Activated CD4-positive, alpha-beta memory T cell treated with anti-CD3 and anti-CD28 coated beads, Interleukin-2, amount 10 ng/mL, durations not matched to agents 7 days and 5 days (primary cell): ENCODE measurements around the gene AP2B1. TPM values are rescaled to one million over a fixed set of nuclear protein-coding genes. Genes with fewer than 3 reads are reported as not detected.

Experiments used
- CTCF ChIA-PET: fragments of 350-600 bp; sonication (Branson Sonifier 250); formaldehyde crosslinking; loops from one replicate; lab custom pipeline; 2021; ENCODE audit warnings: antibody characterized with exemption, inconsistent platforms; lab: Charles Lee
- POLR2A ChIA-PET: fragments of 350-600 bp; sonication (Branson Sonifier 250); formaldehyde crosslinking; loops from one replicate; lab custom pipeline; 2021; ENCODE audit warnings: antibody characterized with exemption; lab: Charles Lee
- DNase-seq: peaks from one replicate; pipeline ENCODE4 v3.0.0-alpha.2; 2020
- H3K27ac Mint-ChIP-seq: one replicate; pipeline ENCODE4 v1.8.0; 2021; ENCODE audit warnings: mild to moderate bottlenecking, mixed read lengths
- H3K27me3 Mint-ChIP-seq: one replicate; pipeline ENCODE4 v1.8.0; 2021; ENCODE audit warnings: mixed read lengths
- H3K36me3 Mint-ChIP-seq: one replicate; pipeline ENCODE4 v1.8.0; 2021; ENCODE audit warnings: low read depth, mixed read lengths
- H3K4me1 Mint-ChIP-seq: one replicate; pipeline ENCODE4 v1.8.0; 2021; ENCODE audit warnings: mixed read lengths
- H3K4me3 Mint-ChIP-seq: one replicate; pipeline ENCODE4 v1.8.0; 2021; ENCODE audit warnings: mild to moderate bottlenecking, mixed read lengths
- H3K9me3 Mint-ChIP-seq: one replicate; pipeline ENCODE4 v1.8.0; 2021; ENCODE audit warnings: mixed read lengths
- total RNA-seq, 2 experiments: library from RNA; stranded (reverse); gene quantifications; one replicate each; pipeline ENCODE4 v1.2.3, GENCODE V29; 2021

The AP2B1 gene
- total RNA-seq, 2 experiments from 2014 or later, result 196 to 203 TPM

DNA sequence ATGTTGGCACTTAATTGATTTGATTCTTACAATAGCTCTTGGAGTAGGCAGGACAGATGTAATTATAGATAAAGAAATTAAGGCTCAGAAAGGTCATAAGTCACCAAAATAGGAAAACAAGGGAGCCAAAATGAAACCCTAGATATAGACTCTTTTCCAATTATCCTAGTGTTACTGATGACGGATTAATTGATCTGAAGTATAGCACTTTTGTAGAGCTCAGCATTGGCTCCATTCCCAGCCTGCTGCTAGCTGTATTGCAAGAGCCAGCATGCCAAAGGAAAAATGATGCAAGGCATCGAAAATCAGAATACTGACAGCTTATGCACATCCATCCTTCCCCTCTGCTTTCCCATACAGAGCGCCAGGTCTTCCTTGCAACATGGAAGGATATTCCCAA is 122.8 kb downstream of the AP2B1 start:
- ChIA-PET CTCF (interaction anchor here (1.1 to 2.4 kb wide), 2 partner anchors 25 to 37 kb away, joined by 3 to 6 read pairs; no protein-coding TSS in a partner anchor), POLR2A (no interaction called here)
- no peaks in the 10 kb centered on the region for H3K9me3 Mint-ChIP-seq

GRCh38 chr17:35710950-35711349 is 123.8 kb downstream of the AP2B1 start:
- ChIA-PET POLR2A (no interaction called here), CTCF (interaction anchor here (2.4 kb wide), 1 partner anchor 36 kb away, joined by 6 read pairs; no protein-coding TSS in a partner anchor)
- H3K9me3 Mint-ChIP-seq, result no peaks in the 10 kb centered on the region
- peaks cover 14% of the 10 kb centered on the region for H3K4me1 Mint-ChIP-seq
- H3K36me3 Mint-ChIP-seq, result peaks cover 24% of the 10 kb centered on the region
- H3K4me3 Mint-ChIP-seq, result no peak overlapping the region
- no peak overlapping the region for H3K27ac Mint-ChIP-seq
- DNase-seq, result no peak
- no peaks in the 10 kb centered on the region for H3K27me3 Mint-ChIP-seq

More for the DNA sequence above, 122.8 kb downstream of the AP2B1 start:
- no peak overlapping the region for H3K4me3 Mint-ChIP-seq
- H3K36me3 Mint-ChIP-seq, result peaks cover 24% of the 10 kb centered on the region
- no peak for DNase-seq
- H3K27ac Mint-ChIP-seq, result no peak overlapping the region
- peaks cover 14% of the 10 kb centered on the region for H3K4me1 Mint-ChIP-seq
- H3K27me3 Mint-ChIP-seq, result no peaks in the 10 kb centered on the region

DNA sequence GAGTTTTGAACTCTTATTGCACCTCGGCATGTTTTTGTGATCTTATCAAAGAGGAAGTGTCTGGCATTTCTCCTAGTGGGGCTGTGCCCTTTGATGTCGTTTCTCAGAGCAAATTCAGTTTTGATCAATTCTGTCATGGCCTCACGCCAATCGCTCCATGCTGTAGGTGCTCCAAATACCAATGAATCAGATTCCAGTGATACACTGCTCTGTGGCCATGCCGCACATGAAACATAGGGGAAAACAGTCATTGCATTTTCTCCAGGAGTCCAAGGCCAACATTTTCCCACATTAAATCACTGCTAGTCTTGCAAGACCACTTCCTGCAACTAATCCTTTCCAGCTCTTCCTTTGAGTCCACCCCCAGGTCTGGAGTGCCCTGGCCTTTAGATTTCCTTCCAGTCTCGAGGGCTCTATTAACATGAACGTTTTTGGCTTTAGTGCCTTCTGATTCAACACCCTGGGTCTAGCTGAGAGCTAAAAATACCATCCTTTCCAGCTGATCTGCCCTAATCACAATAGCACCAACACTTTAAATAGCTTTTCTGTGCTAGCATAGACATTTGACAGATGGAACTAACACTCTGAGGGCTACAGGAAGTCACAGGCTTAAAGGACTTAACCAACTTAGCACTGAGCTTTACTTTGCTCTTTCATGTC is 126.1 kb downstream of the AP2B1 start:
- H3K36me3 Mint-ChIP-seq, result peaks cover 28% of the 10 kb centered on the region
- H3K4me3 Mint-ChIP-seq, result no peak overlapping the region
- POLR2A ChIA-PET, result interaction anchor here (1.0 kb wide), 1 partner anchor 23 kb away, joined by 3 read pairs; no protein-coding TSS in a partner anchor

DNA sequence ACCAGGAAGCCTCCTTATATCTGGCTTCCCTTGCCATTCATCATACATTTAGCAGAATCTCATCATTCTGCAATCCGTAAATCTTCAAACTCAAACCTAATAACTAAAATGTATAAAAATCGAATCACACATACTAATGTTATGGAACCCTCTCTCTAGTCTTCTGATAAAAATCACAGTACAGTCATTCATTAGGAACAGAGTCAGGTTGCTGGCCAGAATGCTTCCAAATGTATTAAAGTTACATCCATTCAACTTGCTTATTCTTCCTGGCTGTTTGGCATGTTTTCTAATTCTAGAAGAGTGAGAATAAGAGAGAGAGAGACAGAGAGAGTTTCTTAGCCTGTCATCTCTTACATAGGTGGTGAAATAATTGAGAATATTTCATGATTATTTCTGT is 127.9 kb downstream of the AP2B1 start:
- POLR2A ChIA-PET, result no interaction called here
- CTCF ChIA-PET, result no interaction called here
- no peak for DNase-seq
- Mint-ChIP-seq H3K4me1 (peaks cover 3% of the 10 kb centered on the region), H3K9me3 (no peaks in the 10 kb centered on the region), H3K4me3 (no peak overlapping the region), H3K36me3 (peaks cover 31% of the 10 kb centered on the region), H3K27ac (no peak overlapping the region), H3K27me3 (no peaks in the 10 kb centered on the region)

More for the DNA sequence above, 126.1 kb downstream of the AP2B1 start:
- H3K9me3 Mint-ChIP-seq, result no peaks in the 10 kb centered on the region
- H3K27ac Mint-ChIP-seq, result no peak overlapping the region
- H3K4me1 Mint-ChIP-seq, result peaks cover 10% of the 10 kb centered on the region
- H3K27me3 Mint-ChIP-seq, result no peaks in the 10 kb centered on the region
- DNase-seq, result no peak
- CTCF ChIA-PET, result no interaction called here

- Mint-ChIP-seq H3K9me3 (no peaks in the 10 kb centered on the region), H3K4me1 (peaks cover 3% of the 10 kb centered on the region), H3K27me3 (no peaks in the 10 kb centered on the region), H3K36me3 (peaks cover 30% of the 10 kb centered on the region), H3K27ac (no peak overlapping the region), H3K4me3 (no peak overlapping the region)
- CTCF ChIA-PET, result no interaction called here
- no peak for DNase-seq
- POLR2A ChIA-PET, result no interaction called here
These were observed 128.3 kb downstream of the AP2B1 start for GRCh38 chr17:35715416-35715815.

DNA sequence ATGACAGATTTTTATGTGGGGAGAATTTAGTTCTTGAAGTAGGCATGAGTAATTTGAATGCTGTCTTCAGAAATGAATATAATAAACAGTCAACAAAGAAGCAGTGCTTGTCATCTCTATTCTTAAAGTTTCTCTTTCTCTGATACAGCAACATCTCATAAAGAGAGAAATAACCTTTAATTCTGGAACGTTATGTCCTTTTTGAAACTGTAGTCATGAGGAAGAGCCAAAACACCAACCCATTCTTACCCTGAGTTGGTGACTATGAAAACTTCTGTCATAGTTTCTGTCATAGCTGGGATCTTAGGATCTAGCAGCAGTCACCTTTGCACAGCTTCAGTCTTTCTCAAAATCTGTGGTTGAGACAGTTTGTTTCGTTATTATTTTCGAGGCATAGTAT is 129.1 kb downstream of the AP2B1 start:
- Mint-ChIP-seq H3K4me3 (no peak overlapping the region), H3K27me3 (no peaks in the 10 kb centered on the region), H3K9me3 (no peaks in the 10 kb centered on the region), H3K27ac (no peak overlapping the region), H3K36me3 (peaks cover 27% of the 10 kb centered on the region), H3K4me1 (peaks cover 3% of the 10 kb centered on the region)
- POLR2A ChIA-PET, result no interaction called here
- CTCF ChIA-PET, result no interaction called here
- no peak for DNase-seq

- Mint-ChIP-seq H3K4me1 (peaks cover 2% of the 10 kb centered on the region), H3K4me3 (no peak overlapping the region), H3K27me3 (no peaks in the 10 kb centered on the region), H3K36me3 (peaks cover 21% of the 10 kb centered on the region), H3K9me3 (no peaks in the 10 kb centered on the region), H3K27ac (no peak overlapping the region)
- CTCF ChIA-PET, result interaction anchor here (1.7 to 2.2 kb wide), 2 partner anchors 30 to 47 kb away, joined by 6 to 8 read pairs; no protein-coding TSS in a partner anchor
- POLR2A ChIA-PET, result no interaction called here
- DNase-seq, result no peak
These were observed 129.9 kb downstream of the AP2B1 start for GRCh38 chr17:35716897-35717465.

- Mint-ChIP-seq H3K27me3 (no peaks in the 10 kb centered on the region), H3K36me3 (peaks cover 21% of the 10 kb centered on the region), H3K27ac (no peak overlapping the region), H3K9me3 (no peaks in the 10 kb centered on the region), H3K4me1 (no peaks in the 10 kb centered on the region), H3K4me3 (no peak overlapping the region)
- CTCF ChIA-PET, result interaction anchor here (1.7 to 2.2 kb wide), 2 partner anchors 30 to 47 kb away, joined by 6 to 8 read pairs; no protein-coding TSS in a partner anchor
- no peak for DNase-seq
- POLR2A ChIA-PET, result interaction anchor here (0.7 kb wide), 1 partner anchor 9 kb away, joined by 3 read pairs; no protein-coding TSS in a partner anchor
These were observed 130.4 kb downstream of the AP2B1 start for GRCh38 chr17:35717475-35717874.

DNA sequence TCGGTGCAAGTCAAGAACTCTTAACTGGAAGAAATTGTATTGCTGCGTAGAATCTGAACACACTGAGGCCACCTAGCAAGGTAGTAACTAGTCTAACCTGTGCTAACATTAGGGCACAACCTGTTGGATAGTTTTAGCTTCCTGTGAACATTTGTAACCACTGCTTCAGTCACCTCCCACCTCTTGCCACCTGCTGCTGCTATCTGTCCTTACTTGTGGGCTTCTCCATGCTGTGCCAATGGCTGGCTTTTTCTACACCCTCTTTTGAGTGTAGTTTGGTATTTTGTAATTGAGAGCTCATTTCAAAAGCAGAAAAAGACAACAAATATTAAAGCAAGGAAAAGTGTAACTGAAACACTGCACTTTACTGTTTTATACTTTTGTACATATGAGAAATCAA is 136.6 kb downstream of the AP2B1 start:
- CTCF ChIA-PET, result interaction anchor here (1.3 to 1.9 kb wide), 2 partner anchors 23 to 40 kb away, joined by 4 read pairs; no protein-coding TSS in a partner anchor
- Mint-ChIP-seq H3K4me3 (no peak overlapping the region), H3K36me3 (peaks cover 49% of the 10 kb centered on the region), H3K27me3 (no peaks in the 10 kb centered on the region), H3K27ac (no peak overlapping the region), H3K9me3 (no peaks in the 10 kb centered on the region), H3K4me1 (no peaks in the 10 kb centered on the region)
- no peak for DNase-seq
- POLR2A ChIA-PET, result no interaction called here

DNA sequence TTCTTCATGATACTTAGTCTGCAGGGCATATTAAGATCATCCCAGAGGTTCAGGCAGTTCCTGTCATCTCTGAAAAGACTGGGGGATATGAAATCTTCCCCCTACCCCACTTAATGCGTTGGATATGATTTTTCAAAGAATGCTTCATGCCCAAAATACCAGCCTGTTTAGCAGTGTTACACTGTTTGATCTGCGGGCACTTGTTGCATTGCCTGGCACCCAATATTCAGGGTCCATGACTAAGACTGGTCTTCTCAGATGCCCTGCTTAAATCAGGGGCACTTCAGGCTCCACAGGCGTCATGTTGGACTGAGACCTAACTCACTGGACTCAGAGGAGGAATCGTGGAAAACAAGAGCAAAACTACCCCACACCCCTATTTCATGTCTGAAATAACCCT is 137.9 kb downstream of the AP2B1 start:
- ChIA-PET CTCF (no interaction called here), POLR2A (no interaction called here)
- DNase-seq, result no peak
- Mint-ChIP-seq H3K4me3 (no peak overlapping the region), H3K9me3 (no peaks in the 10 kb centered on the region), H3K27me3 (no peaks in the 10 kb centered on the region), H3K27ac (no peak overlapping the region), H3K36me3 (peaks cover 43% of the 10 kb centered on the region), H3K4me1 (no peaks in the 10 kb centered on the region)

GRCh38 chr17:35725802-35726126 is 138.6 kb downstream of the AP2B1 start:
- Mint-ChIP-seq H3K4me1 (no peaks in the 10 kb centered on the region), H3K36me3 (peaks cover 42% of the 10 kb centered on the region), H3K9me3 (no peaks in the 10 kb centered on the region), H3K27me3 (peaks cover 4% of the 10 kb centered on the region), H3K4me3 (no peak overlapping the region), H3K27ac (no peak overlapping the region)
- POLR2A ChIA-PET, result no interaction called here
- no peak for DNase-seq
- CTCF ChIA-PET, result no interaction called here

DNA sequence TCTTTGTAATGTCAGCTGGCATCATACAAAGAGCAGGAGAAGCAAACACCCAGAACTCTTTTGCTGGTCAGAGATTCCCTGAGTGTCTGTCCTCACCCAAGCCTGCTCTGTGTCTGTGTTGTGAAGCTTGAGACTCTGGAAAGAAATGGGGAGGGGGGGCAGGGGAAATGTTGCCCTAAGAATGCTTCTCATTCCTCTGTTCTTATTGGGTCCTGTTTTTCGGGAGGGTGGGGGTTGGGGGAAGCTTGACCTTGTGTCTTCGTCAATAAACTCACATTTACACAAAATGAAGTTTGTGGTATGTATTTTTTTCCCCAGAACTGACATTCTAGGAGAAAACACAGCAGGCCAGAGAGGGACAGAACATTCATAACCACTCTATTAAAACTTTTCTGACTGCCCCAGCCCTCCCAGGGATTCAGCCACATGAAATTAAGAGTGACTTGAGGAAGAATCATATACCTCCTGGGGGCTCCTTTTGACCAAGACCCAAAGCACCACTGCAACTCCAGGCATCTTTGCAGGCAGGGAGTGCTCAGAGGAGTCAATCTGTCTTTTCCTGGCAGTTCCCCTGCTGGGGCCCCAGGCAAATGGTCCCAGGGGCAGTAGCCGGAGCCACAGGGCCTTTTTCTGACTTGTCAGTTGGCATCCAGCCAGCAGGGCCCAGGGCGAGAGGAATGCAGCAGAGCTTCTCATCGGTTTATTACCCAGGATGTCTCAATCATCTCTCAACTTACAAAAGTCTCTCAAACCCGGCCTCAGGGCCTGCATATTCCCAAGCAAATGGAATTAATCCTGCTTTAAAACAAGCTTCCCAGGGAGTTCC is 139.2 kb downstream of the AP2B1 start:
- no peaks in the 10 kb centered on the region for H3K9me3 Mint-ChIP-seq
- no peak overlapping the region for H3K4me3 Mint-ChIP-seq
- DNase-seq, result no peak
- H3K27ac Mint-ChIP-seq, result no peak overlapping the region
- H3K4me1 Mint-ChIP-seq, result peaks cover 4% of the 10 kb centered on the region
- peaks cover 43% of the 10 kb centered on the region for H3K36me3 Mint-ChIP-seq
- POLR2A ChIA-PET, result no interaction called here
- CTCF ChIA-PET, result interaction anchor here (2.0 kb wide), 1 partner anchor 38 kb away, joined by 6 read pairs; no protein-coding TSS in a partner anchor
- peaks cover 10% of the 10 kb centered on the region for H3K27me3 Mint-ChIP-seq

DNA sequence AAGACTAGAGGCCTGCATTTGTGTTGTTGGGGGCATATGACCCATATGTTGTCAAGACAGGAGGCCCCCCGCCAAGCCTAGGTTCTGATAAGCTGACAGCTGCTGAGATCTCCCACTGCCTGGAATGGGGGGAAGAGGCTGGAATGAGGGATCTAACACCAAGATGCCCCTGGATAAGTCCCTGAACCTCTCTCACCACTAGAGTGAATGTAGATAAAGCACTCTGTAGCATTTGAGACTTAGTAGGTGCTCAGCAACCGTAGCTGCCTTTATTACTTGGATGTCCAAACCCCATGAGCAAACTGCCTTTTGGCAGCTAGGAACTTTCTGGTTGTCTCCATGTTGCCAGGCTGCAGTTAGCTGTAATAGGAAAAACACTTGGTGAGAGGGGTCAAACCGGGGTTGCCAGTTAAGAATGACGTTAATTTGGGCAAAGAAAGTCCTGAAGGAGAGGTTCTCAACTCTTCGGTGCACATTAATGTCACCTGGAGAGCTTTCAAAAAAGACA is 139.9 kb downstream of the AP2B1 start:
- DNase-seq, result no peak
- H3K27me3 Mint-ChIP-seq, result peaks cover 11% of the 10 kb centered on the region
- POLR2A ChIA-PET, result no interaction called here
- H3K36me3 Mint-ChIP-seq, result peaks cover 43% of the 10 kb centered on the region
- no peaks in the 10 kb centered on the region for H3K9me3 Mint-ChIP-seq
- CTCF ChIA-PET, result interaction anchor here (2.0 kb wide), 1 partner anchor 37 kb away, joined by 6 read pairs; no protein-coding TSS in a partner anchor
- no peak overlapping the region for H3K4me3 Mint-ChIP-seq
- H3K27ac Mint-ChIP-seq, result no peak overlapping the region
- peaks cover 4% of the 10 kb centered on the region for H3K4me1 Mint-ChIP-seq
